OCI-LY1 (cell line): ENCODE data around the gene ZNF75A.

Experiments used
- H2AFZ ChIP-seq: fragments of 200-600 bp; sonication (generic), shearing (Covaris generic); 2 replicates; pipeline ENCODE4 v1.6.0; 2014; ENCODE audit warnings: antibody characterized with exemption, mild to moderate bottlenecking, low read length
- H3F3A ChIP-seq: fragments of 200-600 bp; sonication (generic), shearing (Covaris generic); 2 replicates; pipeline ENCODE4 v1.6.0; 2014; ENCODE audit warnings: mild to moderate bottlenecking, antibody characterized with exemption, low read length, moderate library complexity; ENCODE audit not compliant: insufficient read depth
- H3K27ac ChIP-seq: fragments of 200-600 bp; sonication (generic); 2 replicates; pipeline ENCODE4 v1.5.1; 2014; ENCODE audit warnings: low read length, mixed run types, mild to moderate bottlenecking, low read depth; ENCODE audit not compliant: poor library complexity, severe bottlenecking
- H3K27me3 ChIP-seq: fragments of 200-600 bp; sonication (generic); 2 replicates; pipeline ENCODE4 v1.6.0; 2014; ENCODE audit warnings: antibody characterized with exemption, mild to moderate bottlenecking, low read length, moderate library complexity; ENCODE audit not compliant: insufficient read depth
- H3K36me3 ChIP-seq: fragments of 200-600 bp; sonication (generic); 2 replicates; pipeline ENCODE4 v1.6.1; 2014; ENCODE audit warnings: mild to moderate bottlenecking, antibody characterized with exemption, low read length, moderate library complexity, mixed read lengths; ENCODE audit not compliant: insufficient read depth
- H3K4me1 ChIP-seq: fragments of 200-600 bp; sonication (generic); 2 replicates; pipeline ENCODE4 v1.5.1; 2014; ENCODE audit warnings: mild to moderate bottlenecking, low read length, moderate library complexity; ENCODE audit not compliant: insufficient read depth, severe bottlenecking
- H3K4me2 ChIP-seq: fragments of 200-600 bp; sonication (generic), shearing (Covaris generic); 2 replicates; pipeline ENCODE4 v1.6.1; 2014; ENCODE audit warnings: low read length
- H3K4me3 ChIP-seq: fragments of 200-600 bp; sonication (generic); 2 replicates; pipeline ENCODE4 v1.5.1; 2014; ENCODE audit warnings: low read length, low read depth, mild to moderate bottlenecking, mixed read lengths; ENCODE audit not compliant: poor library complexity, severe bottlenecking
- H3K79me2 ChIP-seq: fragments of 200-600 bp; shearing (Covaris generic); 2 replicates; pipeline ENCODE4 v1.6.1; 2016; ENCODE audit warnings: mixed run types, low read length, mixed read lengths; ENCODE audit not compliant: insufficient read depth
- H3K9ac ChIP-seq: fragments of 200-600 bp; sonication (generic), shearing (Covaris generic); 2 replicates; pipeline ENCODE4 v1.6.1; 2014; ENCODE audit warnings: mild to moderate bottlenecking, low read length, mixed read lengths
- H3K9me2 ChIP-seq: fragments of 200-600 bp; sonication (generic), shearing (Covaris generic); 2 replicates; pipeline ENCODE4 v1.6.1; 2014; ENCODE audit warnings: low read depth, mild to moderate bottlenecking, low read length, mixed read lengths
- H3K9me3 ChIP-seq: fragments of 200-600 bp; shearing (Covaris generic); 2 replicates; pipeline ENCODE4 v1.6.1; 2014; ENCODE audit warnings: low read length, mixed read lengths
- H4K20me1 ChIP-seq: fragments of 200-600 bp; sonication (generic), shearing (Covaris generic); 2 replicates; pipeline ENCODE4 v1.6.0; 2016; ENCODE audit warnings: mild to moderate bottlenecking, low read length; ENCODE audit not compliant: insufficient read depth
- EZH2 ChIP-seq: fragments of 200-600 bp; sonication (generic), shearing (Covaris generic); IDR thresholded peaks from 2 replicates; pipeline ENCODE4 v1.8.0; 2017; ENCODE audit warnings: borderline replicate concordance, mixed run types, mild to moderate bottlenecking, antibody characterized with exemption, low read length, moderate library complexity, mixed read lengths
- TF ChIP-seq, protein P1 (sequence below): fragments of 200-600 bp; sonication (generic), shearing (Covaris generic); IDR thresholded peaks from 2 replicates; pipeline ENCODE4 v1.5.1; 2017; ENCODE audit warnings: mild to moderate bottlenecking, antibody characterized with exemption, low read length, moderate library complexity, mixed read lengths

The ZNF75A gene

DNA sequence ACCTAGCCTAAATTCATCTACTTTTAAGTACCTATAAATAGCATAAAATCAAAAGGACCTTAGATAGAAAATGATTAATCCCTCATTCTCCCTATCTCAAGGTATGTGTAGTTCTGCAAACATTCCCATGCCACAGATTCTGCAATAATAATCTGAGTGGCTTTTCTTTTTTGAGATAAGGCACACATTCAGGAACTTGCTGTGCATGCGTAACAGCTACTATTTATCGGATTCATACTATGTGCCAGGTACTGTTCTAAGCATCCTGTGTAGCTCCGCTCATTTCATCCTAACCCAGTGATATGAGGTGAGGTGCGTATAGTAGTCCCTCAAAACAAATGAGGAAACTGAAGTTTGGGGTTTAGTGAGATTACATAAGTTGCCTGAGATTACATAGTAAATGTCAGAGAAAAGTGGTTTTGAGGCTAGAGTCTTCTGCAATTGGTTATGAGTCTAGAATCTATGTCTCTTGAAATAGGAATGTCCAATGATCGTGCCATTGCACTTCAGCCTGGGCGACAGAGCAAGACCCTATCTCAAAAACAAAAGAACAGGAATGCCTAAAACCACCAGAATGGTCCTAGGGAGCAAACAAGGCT, 24.0 kb upstream of the ZNF75A start:
- Histone ChIP-seq H3K27ac (no peak overlapping the region), H3K4me3 (no peak overlapping the region)

DNA sequence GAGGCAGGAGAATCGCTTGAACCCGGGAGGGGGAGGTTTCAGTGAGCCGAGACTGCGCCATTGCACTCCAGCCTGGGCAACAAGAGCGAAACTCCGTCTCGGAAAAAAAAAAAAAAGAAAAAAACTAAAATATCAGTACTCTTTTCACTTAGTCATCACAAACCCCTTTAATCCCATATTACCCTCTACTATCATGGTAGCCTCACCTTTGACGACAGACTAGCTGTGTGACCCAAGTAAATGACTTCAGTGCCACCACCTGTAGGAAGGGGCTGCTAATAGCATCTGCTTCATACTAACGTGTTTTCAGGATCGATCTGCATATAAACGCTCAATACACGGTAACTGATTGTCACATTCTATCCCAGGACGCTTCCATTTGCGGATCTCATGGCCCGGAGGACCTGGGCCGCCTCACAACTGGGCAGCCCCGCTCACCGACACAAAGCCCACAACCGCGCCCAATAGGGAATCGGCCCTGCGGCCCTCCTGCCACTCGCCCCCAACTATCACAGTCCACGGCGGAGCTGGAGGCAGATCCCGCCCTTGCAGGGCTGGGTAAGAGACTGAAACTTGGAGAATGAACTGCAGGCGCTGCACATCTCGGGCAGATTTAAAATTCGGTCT, 23.1 kb upstream of the ZNF75A start:
- Histone ChIP-seq H3K79me2 (peaks cover 29% of the 10 kb centered on the region), H3K27me3 (peaks cover 6% of the 10 kb centered on the region; the same call in 1 of the 2 replicates), H3K4me2 (peak overlapping the region; percentile 73), H3K9me3 (peaks cover 10% of the 10 kb centered on the region; the same call in 1 of the 2 replicates), H3K9me2 (no peaks in the 10 kb centered on the region), H4K20me1 (no peaks in the 10 kb centered on the region), H3K9ac (peak overlapping the region; percentile 81), H3K4me3 (peak overlapping the region; percentile 91), H3F3A (no peaks in the 10 kb centered on the region), H3K36me3 (peaks cover 31% of the 10 kb centered on the region), H2AFZ (no peak overlapping the region; the same call in 1 of the 2 replicates), H3K27ac (no peak overlapping the region), H3K4me1 (peaks cover 21% of the 10 kb centered on the region)
- TF ChIP-seq, protein P1, sequence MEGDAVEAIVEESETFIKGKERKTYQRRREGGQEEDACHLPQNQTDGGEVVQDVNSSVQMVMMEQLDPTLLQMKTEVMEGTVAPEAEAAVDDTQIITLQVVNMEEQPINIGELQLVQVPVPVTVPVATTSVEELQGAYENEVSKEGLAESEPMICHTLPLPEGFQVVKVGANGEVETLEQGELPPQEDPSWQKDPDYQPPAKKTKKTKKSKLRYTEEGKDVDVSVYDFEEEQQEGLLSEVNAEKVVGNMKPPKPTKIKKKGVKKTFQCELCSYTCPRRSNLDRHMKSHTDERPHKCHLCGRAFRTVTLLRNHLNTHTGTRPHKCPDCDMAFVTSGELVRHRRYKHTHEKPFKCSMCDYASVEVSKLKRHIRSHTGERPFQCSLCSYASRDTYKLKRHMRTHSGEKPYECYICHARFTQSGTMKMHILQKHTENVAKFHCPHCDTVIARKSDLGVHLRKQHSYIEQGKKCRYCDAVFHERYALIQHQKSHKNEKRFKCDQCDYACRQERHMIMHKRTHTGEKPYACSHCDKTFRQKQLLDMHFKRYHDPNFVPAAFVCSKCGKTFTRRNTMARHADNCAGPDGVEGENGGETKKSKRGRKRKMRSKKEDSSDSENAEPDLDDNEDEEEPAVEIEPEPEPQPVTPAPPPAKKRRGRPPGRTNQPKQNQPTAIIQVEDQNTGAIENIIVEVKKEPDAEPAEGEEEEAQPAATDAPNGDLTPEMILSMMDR: no peak
- TF ChIP-seq EZH2: no peak

More for the DNA sequence above, 24.0 kb upstream of the ZNF75A start:
- Histone ChIP-seq H3K27me3 (peaks cover 6% of the 10 kb centered on the region; the same call in 1 of the 2 replicates), H3K79me2 (peaks cover 26% of the 10 kb centered on the region), H3K9me3 (peaks cover 6% of the 10 kb centered on the region; the same call in 1 of the 2 replicates), H4K20me1 (no peaks in the 10 kb centered on the region), H3K9ac (no peak overlapping the region), H3K4me2 (no peak overlapping the region), H2AFZ (no peak overlapping the region), H3F3A (no peaks in the 10 kb centered on the region), H3K36me3 (peaks cover 22% of the 10 kb centered on the region), H3K9me2 (no peaks in the 10 kb centered on the region), H3K4me1 (peaks cover 21% of the 10 kb centered on the region)
- TF ChIP-seq EZH2: no peak
- TF ChIP-seq, protein P1: no peak

GRCh38 chr16:3282730-3283542, 22.4 kb upstream of the ZNF75A start, which contains the start of gene ZNF263:
Gene ZNF263 (plus strand): TSS chr16:3283491. CDS start chr16:3283819, 328 bp downstream.
- Histone ChIP-seq H3K27ac (peak within 1 kb of the TSS; percentile 89), H3K79me2 (peaks cover 29% of the 10 kb centered on the region), H3K9me3 (peaks cover 10% of the 10 kb centered on the region; the same call in 1 of the 2 replicates), H3K9ac (peak within 1 kb of the TSS; percentile 81), H2AFZ (no peak within 1 kb of the TSS; the same call in 1 of the 2 replicates), H3K9me2 (no peaks in the 10 kb centered on the region), H3K27me3 (no peaks in the 10 kb centered on the region), H3F3A (no peaks in the 10 kb centered on the region), H3K4me1 (peaks cover 21% of the 10 kb centered on the region), H4K20me1 (no peaks in the 10 kb centered on the region), H3K4me3 (peak within 1 kb of the TSS; percentile 91), H3K4me2 (peak within 1 kb of the TSS; percentile 73), H3K36me3 (peaks cover 38% of the 10 kb centered on the region)
- no peak for TF ChIP-seq EZH2
- TF ChIP-seq, protein P1: no peak
